HG03469 (cell line): ENCODE results near the gene GDPD4.

ENCODE experiments used
- ATAC-seq: cut with Tn5 transposase; IDR thresholded peaks from one replicate; pipeline ENCODE4 v1.9.1; 2021; ENCODE audit warnings: mild to moderate bottlenecking, moderate library complexity, moderate number of reproducible peaks; ENCODE audit not compliant: unreplicated experiment

GDPD4 gene

DNA sequence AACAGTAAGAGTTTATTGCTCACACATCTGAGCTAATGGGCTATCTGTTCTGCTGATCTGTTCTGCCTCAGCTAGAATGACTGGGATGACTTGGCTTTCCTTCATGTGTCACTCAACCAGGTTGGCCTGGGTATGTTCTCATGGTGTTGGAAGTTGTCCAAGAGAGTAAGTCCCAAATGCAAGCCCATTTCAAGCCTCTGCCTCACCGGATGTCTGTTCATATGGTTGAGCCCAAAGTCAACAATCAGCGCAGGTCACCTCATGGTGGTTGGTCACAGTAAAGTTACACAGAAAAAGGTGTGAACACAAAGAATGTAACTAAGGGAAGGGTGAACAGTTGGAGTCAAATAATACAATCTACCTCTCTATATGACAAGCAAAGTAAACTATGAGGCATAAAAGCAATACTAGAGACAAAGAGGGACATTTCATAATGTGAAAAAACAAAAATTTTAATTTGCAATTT is 1.9 kb downstream of the GDPD4 start:
- ATAC-seq, result no peak

DNA sequence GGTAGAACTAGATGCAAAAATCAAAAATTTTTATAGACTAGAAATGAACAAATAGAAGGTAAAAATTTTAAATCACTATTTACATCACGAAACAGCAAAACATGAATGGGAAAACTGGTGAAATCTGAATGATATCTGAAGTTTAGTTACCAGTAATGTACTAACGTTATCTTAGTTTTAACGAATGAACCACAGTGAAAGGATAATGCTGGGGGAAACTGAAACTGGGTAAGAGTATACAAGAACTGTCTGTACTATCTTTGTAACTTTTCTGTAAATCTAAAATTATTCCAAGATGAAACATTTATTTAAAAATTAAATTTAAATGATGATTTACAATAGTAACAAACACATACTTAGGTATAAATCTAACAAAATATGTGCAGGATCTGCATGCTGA is 7.4 kb downstream of the GDPD4 start:
- no peak for ATAC-seq

- ATAC-seq, result no peak
These were observed 11.7 kb downstream of the GDPD4 start for GRCh38 chr11:77289737-77290136.

DNA sequence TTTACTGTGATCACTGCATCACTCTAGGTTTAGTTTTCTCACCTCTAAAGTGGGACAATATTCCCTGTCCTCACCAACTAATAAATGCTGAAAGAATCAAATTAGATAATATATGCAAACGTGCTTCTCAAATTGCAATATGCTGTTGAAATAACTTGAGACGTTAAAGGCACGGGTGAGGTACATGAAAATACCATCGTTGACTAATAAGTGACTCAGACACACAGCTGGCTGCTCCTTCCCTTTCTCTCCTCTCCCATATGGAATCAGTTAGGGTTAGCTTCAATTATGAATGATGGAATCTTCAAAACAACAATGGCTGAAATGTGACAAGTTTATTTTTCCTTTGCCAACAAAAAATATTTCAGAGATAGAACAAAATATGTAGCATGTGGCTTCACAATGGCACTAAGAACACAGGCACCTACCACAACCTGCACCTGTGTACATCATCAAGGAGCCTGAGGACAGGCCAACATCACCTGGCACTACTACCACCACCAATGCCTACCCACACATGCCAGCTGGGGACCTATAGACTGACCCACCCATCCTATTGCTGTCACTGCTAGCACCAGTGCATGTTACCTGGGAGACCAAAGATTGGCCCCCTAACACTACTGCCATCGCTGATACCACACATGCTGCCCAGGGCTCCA is 13.7 kb downstream of the GDPD4 start:
- ATAC-seq, result no peak

- ATAC-seq, result no peak
These were observed 14.3 kb downstream of the GDPD4 start for GRCh38 chr11:77287136-77287535.

- no peak for ATAC-seq
These were observed 16.7 kb downstream of the GDPD4 start for GRCh38 chr11:77284476-77285468.

- no peak for ATAC-seq
These were observed 18.4 kb downstream of the GDPD4 start for GRCh38 chr11:77283101-77283500.

DNA sequence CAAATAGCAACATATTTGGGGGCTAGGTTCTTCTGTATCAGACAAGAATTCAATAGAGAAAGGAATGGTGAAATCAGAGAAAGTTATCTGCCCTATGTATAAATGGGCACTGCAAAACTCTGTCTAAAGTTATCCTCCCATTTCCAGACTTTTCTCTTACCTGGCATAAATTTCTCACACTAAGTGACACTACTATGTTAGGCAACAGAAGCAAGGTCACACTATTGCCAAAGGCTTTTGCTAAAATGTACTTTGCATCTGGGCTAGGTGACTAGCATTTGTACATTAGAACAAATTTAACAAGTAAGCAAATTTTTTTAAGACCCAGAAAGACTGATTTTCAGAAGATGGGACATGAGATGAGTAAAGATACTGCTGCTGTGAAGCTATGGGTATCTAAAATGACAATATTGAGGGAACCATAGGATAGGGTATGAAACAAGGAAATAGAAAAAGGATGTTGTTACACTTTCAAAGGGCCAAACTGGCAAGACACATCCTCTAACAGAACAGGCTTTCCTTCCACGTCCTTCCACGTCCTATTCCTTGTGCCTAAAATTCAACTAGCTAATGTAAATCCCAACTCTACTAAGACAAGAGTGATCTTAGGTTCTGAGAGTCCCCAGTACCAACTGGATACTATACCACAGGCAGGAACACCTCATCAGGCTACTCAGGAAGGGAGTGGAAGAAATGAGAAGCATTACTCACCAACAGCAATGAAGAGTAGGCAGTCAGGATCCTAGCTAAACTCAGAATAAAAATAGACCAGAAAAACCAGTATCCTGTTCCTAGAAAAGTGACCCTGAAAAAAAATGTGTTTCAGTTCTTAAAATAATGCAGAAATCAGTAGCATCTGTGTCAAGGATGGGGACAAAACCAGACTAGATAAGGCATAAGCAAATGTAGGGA is 22.6 kb downstream of the GDPD4 start:
- ATAC-seq, result no peak

GRCh38 chr11:77276271-77276670 is 25.2 kb downstream of the GDPD4 start:
- no peak for ATAC-seq

DNA sequence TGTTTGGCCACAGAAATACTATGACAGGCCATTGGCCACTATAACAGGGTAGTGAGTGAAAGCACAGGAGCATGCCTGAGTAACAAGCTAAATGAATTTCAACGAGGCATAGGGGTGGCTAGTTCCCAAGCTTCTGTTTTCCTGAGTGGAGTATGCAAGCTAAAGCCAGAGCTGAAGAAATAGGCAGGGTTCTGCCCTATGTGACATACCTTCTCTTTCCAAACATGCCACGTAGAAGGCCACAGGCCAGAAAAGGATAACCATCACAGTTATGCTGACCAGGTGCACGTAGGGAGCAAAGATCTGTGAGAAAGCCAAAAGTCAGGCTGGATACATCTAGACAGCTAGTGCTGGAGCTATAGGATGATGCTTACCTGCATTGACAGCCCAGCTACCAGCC is 30.6 kb downstream of the GDPD4 start:
- ATAC-seq, result no peak

GRCh38 chr11:77269484-77270123 is 31.9 kb downstream of the GDPD4 start:
- no peak for ATAC-seq

DNA sequence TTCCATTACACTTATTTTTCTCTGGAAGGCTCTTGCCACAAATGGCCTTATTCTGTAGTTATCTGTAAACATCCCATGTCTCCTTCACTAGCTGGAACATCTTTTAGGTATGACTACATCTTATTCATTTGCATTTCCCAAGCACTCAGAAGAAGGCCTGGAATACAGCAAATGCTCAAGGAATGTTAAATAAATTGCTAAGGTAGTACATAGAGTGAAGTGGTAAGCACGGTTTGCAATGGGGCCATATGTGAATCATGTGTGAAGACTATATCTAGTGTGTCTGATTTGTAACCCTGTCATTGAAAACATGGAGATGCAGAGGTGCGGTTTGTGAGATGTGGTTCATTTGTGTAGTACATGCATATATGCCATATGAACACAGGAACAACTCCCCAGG is 33.5 kb downstream of the GDPD4 start:
- no peak for ATAC-seq

- ATAC-seq, result no peak
These were observed 34.7 kb downstream of the GDPD4 start for GRCh38 chr11:77266766-77267165.

GRCh38 chr11:77262803-77263202 is 38.7 kb downstream of the GDPD4 start:
- no peak for ATAC-seq

DNA sequence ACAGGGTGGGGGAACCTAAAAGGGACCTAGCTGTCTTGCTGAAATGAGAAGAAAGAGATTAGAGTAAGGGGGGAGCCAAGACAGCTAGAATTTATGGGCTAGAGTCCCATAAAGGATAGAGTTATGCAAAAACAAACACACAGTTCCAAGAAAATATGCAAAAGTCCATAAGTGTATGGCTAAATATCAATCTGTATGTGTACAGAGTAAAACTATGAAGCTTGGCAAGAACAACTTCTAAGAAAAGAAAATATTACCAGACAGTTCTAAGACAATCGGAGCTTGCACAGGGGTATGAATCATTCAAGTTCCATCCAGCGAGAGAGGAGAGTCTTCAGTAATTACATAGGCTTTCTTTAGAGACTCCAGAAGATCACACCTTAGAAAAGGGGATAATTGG is 41.8 kb downstream of the GDPD4 start:
- no peak for ATAC-seq

- no peak for ATAC-seq
These were observed 47.8 kb downstream of the GDPD4 start for GRCh38 chr11:77253690-77254089.

DNA sequence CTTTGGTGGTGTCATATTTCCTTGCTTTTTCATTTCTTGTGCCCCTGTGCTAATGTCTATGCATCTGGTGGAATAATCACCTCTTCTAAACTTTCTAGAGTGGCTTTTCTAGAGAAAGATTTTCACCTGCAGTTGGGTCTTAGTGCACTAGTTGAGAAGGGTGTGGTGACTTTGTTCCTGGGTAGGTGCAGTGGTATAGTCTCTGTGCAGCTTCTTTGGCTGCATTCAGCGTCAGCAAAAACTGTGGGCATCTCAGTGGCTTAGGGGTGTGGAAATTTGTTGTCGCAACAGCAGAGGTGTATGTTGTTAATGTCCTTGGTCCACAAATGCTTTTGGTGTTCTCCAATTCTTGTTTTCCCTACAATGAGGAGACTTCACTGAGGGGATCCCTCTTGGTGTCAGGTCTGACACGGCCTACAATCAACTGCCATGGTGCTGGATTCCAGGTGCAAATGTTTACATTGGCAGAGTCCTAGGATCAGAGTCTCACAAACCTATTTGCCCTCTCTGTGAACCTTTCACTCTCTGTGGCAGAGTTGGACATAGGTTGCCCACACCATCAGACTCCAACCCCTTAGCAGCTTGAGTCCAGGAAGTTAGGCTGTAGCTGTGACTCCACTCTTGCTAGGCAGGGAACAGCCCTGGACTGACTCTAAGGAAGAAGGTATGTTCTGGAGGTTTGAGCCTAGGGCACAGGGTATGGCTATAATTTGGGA is 48.8 kb downstream of the GDPD4 start:
- no peak for ATAC-seq

- ATAC-seq, result no peak
These were observed 50.4 kb downstream of the GDPD4 start for GRCh38 chr11:77250881-77251640.

GRCh38 chr11:77249427-77249826 is 52.1 kb downstream of the GDPD4 start:
- no peak for ATAC-seq
